Esophagus muscularis mucosa (tissue), 4 donors: ENCODE results near the gene RAD9A.

ENCODE experiments used
- CTCF ChIP-seq, 3 experiments: fragments of 200-600 bp in 2 of 3; fragments of 450-650 bp in 1 of 3; sonication (generic) in 2 of 3; IDR thresholded peaks; one replicate each; pipeline ENCODE4 v1.5.1; 2017 to 2019; ENCODE audit warnings: antibody characterized with exemption in 3 of 3, mild to moderate bottlenecking in 2 of 3, moderate library complexity in 1 of 3
- EP300 ChIP-seq: sonication (generic); formaldehyde crosslinking; IDR thresholded peaks from one replicate; pipeline ENCODE4 v1.6.1; 2017; ENCODE audit warnings: antibody characterized with exemption
- POLR2A ChIP-seq: fragments of 450-650 bp; IDR thresholded peaks from one replicate; pipeline ENCODE4 v1.6.1; 2017; ENCODE audit warnings: antibody characterized with exemption, moderate library complexity, mild to moderate bottlenecking, low read depth
- POLR2AphosphoS5 ChIP-seq, 2 donors: sonication (generic); formaldehyde crosslinking; IDR thresholded peaks; one replicate each; pipeline ENCODE4 v1.6.1; 2017; ENCODE audit warnings: antibody characterized with exemption in 2 of 2

DNA sequence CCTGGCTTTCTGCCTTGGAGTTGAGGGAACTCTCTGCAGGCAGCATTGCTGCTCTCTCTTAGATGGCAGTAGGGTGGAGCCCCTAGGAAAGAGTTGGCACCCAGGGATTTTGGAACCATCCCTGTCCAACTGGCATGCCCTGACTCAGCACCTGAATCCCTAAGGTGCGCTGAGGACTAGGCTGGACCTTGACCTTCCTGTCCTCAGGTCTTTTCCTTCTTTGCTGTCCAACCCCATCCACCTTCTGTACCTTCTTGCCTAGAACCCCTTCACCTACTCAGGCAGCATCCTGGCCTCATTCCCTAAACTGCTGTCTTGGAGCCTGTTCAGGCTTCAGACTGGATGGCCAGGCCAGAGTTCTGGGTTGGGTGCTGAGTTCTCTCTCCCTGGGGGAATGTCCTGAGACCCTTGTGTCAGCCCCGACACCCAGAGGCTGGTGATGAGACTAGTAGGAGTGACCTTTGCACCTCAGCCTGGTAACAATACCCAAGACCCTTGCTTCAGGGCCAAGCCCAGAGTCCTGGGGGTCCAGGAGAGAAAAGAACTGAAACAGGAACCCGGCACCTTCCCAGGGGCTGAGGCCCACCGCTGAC is 35.9 kb upstream of the RAD9A start:
- no peak for TF ChIP-seq CTCF (IDR thresholded peaks at IDR 0.05)
- no peak for TF ChIP-seq POLR2A
- TF ChIP-seq EP300, result no peak
- no peak for TF ChIP-seq POLR2AphosphoS5 (IDR thresholded peaks at IDR 0.05)
